Stimulated activated CD4-positive, alpha-beta T cell treated with anti-CD3 and anti-CD28 coated beads, Interleukin-15, amount 100 ng/mL, for 1 hour (primary cell): Measurements from ENCODE around the gene DCHS1.

Experiments
- DNase-seq, 2 donors: peaks; one replicate each; pipeline ENCODE4 v3.0.0-alpha.2; 2020; ENCODE audit warnings: low read depth in 1 of 2, low spot score in 1 of 2

The DCHS1 gene

DNA sequence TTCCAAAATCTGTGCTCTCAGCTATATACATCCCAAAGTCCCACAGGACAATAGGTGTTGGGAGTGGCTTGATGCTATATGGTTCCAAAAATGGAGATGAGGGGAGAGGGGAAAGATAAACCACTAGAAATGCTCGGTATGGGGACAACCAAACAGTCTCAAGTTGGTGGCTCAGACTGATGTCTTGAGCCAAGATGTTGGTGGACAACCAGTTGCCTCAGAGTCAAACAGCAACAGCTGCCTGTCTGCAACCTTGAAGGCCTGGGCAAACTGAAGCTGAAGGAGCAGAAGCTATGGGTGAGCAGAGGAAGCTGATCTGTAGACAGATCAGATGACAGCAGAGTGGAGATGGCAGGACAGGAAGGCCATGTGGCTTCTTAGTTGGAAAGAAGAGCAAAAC lies 56.2 kb downstream of the DCHS1 start:
- no peak for DNase-seq

- no peak for DNase-seq
Observed at GRCh38 chr11:6598555-6598954, 57.1 kb downstream of the DCHS1 start.

DNA sequence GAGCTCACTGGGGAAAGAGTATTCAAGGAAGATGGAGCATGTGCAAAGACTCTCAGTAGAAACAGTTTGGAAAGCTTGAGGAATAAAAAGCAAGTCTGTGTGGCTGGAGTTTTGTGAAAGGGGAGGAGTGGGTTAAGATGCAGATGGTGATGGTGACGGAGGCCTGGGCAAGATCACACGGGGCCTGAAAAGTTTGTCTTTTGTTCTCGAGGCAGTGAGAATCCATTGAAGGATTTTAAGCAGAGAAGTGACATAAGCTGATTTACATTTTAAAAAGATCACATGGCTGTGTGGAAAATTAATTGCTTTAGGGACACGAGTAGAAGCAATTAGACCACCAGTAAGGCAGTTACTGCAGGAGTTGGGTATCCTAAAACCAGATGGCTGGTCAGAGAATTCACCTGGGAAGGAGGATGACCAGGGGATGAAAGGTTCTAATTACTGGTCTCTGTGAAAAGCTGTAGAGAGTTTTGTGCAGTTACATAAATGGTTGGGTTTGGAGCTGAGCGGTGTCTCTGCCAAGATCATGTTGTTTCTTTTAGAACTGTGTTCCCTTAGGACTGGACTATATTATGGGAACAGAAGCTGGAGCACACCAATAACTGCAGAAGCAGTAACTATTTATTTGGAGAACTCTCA lies 59.3 kb downstream of the DCHS1 start:
- DNase-seq = no peak

- no peak for DNase-seq
Observed at GRCh38 chr11:6594142-6594768, 61.4 kb downstream of the DCHS1 start.

- no peak for DNase-seq
Observed at GRCh38 chr11:6588018-6588417, 67.6 kb downstream of the DCHS1 start.

DNA sequence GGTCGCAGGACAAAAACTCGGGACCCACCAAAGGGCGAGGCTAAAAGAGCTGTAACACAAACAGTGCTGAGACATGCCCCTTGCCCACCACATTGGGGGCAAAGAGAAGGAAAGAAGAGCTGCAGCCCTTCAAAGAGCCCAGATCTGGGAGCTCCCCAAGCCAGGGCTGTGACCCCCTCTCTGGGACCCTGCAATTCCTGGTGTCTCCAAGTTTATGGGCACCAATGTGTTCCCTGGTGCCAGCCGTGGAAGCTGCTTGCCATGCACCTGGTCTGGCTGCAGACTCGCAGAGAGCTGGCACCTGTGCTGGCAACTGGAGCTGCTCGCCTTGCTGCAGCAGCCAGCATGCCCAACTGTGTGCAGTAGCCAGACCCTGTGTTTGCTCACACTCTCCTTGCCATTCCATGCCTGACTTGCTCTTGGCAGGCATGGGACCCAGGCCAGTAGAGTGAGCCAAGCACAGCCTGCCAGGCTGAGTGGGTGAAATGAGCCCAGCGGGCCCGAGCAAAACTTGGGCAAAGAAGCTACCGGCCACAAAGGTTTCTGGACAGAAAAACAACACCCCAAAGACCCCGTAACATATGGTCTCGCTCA lies 68.2 kb downstream of the DCHS1 start:
- no peak for DNase-seq

GRCh38 chr11:6586434-6587359 lies 68.9 kb downstream of the DCHS1 start:
- no peak for DNase-seq

- DNase-seq = no peak
Observed at GRCh38 chr11:6584528-6584927, 71.1 kb downstream of the DCHS1 start.

DNA sequence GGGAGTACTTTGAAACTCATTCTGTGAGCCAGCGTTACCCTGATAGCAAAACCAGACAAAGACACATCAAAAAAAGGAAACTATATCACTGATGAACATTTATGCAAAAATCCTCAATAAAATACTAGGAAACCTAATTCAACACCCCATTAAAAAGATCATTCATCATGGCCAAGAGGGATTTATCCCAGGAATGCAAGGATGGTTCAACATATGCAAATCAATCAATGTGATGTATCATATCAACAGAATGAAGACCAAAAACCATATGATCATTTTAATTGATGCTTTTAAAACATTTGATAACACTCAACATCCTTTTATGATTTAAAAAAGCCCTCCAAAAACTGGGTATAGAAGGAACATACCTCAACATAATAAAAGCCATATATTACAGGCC lies 72.0 kb downstream of the DCHS1 start:
- DNase-seq = no peak

GRCh38 chr11:6579681-6580080 lies 75.9 kb downstream of the DCHS1 start:
- DNase-seq = no peak

DNA sequence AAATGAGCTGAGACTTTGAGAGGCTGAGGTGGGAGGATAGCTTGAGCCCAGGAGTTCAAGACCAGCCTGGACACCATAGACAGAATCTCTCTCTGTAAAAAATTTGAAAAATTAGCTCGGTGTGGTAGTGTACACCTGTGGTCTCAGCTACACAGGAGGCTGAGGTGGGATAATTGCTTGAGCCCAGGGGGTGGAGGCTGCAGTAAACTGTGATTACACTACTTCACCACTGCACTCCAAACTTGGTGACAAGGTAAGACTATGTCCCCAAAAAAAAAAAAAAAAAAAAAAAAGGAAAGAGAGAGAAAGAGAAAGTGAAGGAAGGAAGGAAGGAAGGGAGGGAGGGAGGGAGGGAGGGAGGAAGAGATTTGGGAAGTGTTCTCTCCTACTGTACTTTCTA lies 77.5 kb downstream of the DCHS1 start:
- DNase-seq = no peak

DNA sequence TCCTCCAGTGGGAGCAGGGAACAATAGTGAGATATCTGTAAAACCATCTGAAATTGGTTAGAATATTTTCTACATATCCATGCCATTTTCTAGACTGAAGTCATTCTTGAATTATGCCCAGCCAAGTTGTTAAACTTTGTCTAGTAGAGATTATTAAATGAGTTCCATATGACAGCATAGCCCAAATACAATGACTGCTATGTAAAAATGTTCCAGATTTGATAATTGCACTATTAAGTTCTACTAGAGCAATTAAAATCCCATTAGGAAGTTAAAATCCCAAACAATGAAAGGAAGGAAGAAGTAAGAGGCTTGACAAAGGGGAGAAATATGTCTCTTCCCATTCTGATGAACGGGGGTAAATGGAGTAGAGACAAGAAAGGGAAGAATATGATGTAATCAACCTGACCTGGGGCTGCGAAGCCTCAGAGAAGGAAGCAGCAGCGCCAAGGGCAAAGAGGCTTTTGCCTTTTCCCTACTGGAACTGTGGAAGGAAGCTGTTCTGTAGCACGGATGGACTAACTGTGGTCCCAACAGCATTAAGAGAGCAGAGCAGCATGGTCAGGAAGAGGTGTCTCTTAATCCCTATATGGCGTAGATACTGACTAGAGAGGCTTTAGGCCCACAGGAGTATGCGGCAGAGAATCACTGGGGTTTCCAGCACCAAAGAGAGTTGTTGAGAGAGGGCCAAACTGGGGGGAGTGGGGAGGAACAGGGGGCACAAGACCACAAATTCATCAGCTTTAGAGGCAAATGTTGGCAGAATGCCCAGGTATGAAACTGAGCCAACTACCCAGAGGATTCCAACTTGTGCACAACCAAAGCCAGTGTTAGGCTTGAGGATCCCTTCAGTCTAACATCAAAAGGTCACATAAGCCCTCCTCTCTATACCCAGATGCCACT lies 78.9 kb downstream of the DCHS1 start:
- DNase-seq = no peak

DNA sequence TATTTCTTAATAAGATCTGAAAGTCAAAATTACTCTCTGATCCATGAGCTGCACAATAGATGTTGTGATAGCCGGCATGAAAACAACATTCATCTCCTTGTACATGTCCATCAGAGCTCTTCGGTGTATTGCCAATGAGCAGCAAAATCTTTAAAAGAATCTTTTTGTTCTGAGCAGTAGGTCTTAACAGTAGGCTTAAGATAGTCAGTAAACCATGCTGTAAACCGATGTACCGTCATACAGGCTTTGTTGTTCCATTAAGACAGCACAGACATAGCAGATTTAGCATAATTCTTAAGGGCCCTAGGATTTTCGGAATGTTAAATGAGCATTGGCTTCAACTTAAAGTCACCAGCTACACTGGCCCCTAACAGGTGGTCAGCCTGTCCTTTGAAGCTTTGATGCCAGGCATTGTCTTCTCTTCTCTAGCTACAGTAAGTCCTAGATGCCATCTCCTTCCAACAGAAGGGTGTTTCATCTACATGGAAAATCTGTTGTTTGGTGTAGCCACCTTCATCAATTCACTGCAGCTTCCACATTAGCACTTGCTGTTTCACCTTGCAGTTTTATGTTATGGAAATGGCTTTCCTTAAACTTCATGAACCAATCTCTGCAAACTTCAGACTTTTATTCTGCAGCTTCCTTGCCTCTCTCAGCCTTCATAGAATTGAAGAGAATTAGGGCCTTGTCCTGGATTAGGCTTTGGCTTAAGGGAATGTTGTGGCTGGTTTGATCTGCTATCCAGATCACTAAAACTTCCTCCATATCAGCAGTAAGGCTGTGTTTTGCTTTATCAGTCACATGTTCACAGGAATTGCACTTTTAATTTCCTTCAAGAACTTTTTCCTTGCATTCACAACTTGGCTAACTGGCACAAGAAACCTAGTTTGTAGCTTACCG lies 80.5 kb downstream of the DCHS1 start:
- no peak for DNase-seq

DNA sequence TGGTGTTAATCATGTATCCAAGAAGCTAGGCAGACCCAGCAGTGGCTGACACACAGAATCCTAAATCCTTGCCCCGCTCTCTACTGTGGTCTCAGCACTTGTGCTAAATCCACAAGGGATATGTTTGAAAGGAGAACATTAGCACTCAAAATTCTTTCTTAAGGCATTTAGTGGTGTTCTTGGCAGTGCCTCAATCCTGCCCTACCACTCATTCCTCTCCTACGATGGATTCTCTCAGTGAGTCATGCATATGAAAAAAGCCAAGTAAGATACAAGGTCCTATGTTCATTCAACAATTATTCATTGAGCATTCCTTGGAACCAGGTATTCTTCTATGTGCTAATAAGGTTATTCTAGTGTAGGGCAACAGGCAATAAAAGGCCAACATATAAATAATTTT lies 83.4 kb downstream of the DCHS1 start:
- no peak for DNase-seq

GRCh38 chr11:6571434-6572008 lies 84.1 kb downstream of the DCHS1 start:
- no peak for DNase-seq
